HL-60 (cell line): ENCODE data around the gene SLC1A7.

Experiments used
- DNase-seq, 2 experiments: peaks; one replicate each; pipeline ENCODE4 v3.0.0-alpha.2; 2010 to 2020; ENCODE audit warnings: low read depth in 1 of 2, low spot score in 1 of 2
- H3K27ac ChIP-seq: fragments of 250-450 bp; sonication (Bioruptor Pico); replicated peaks from 2 replicates; pipeline ENCODE4 v1.5.1; 2020; ENCODE audit warnings: mild to moderate bottlenecking, moderate library complexity
- H3K27me3 ChIP-seq: fragments of 250-450 bp; sonication (Bioruptor Pico); 2 replicates; pipeline ENCODE4 v1.5.1; 2021; ENCODE audit warnings: mild to moderate bottlenecking, moderate library complexity; ENCODE audit not compliant: insufficient read depth, poor library complexity, severe bottlenecking
- H3K4me3 ChIP-seq: replicated peaks from 2 replicates; pipeline ENCODE4 v1.5.1; 2011; ENCODE audit warnings: mild to moderate bottlenecking, control low read depth, low read length; ENCODE audit not compliant: insufficient read depth
- GABPA ChIP-seq: IDR thresholded peaks from 2 replicates; pipeline ENCODE4 v1.6.1; 2012; ENCODE audit warnings: low read depth
- POLR2AphosphoS5 ChIP-seq: IDR thresholded peaks from 2 replicates; pipeline ENCODE4 v1.6.1; 2012; ENCODE audit warnings: low read depth
- SPI1 ChIP-seq: IDR thresholded peaks from 2 replicates; pipeline ENCODE4 v1.6.1; 2012; ENCODE audit warnings: low read depth, mild to moderate bottlenecking, borderline replicate concordance
- TF ChIP-seq, protein P1 (sequence below): IDR thresholded peaks from 2 replicates; pipeline ENCODE4 v1.6.1; 2012; ENCODE audit warnings: low read depth; ENCODE audit not compliant: insufficient replicate concordance
- TF ChIP-seq, protein P2 (sequence below): IDR thresholded peaks from one replicate; pipeline ENCODE4 v1.5.1; 2011; ENCODE audit warnings: low read length, control low read depth, inconsistent platforms; ENCODE audit not compliant: insufficient read depth

The SLC1A7 gene

DNA sequence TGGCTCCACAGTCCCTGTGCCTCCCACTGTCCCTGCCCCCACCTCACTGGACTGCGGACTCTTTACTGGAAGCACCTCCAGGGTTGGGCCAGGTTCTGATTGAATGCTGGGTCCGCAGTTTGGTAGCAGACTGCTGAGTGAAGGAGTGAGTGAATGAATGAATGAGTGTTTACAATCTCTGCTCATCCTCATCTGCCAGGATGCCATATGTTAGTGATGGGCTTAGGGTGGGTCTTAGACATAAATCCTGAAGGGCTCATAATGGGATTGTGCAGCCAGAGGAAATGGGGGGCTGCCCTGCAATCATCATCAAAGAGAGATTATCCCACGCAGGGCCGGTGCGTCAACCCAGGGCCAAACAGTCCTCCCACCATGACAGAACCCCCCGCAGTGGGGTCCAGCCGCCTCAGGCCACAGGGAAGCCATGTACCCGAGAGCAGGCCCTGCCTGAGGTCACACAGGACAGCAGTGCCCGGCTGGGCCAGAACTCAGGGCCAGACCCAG, 26.1 kb downstream of the SLC1A7 start:
- no peak overlapping the region for H3K27ac ChIP-seq
- no peak overlapping the region for H3K4me3 ChIP-seq
- no peak for TF ChIP-seq POLR2AphosphoS5
- TF ChIP-seq, protein P1, sequence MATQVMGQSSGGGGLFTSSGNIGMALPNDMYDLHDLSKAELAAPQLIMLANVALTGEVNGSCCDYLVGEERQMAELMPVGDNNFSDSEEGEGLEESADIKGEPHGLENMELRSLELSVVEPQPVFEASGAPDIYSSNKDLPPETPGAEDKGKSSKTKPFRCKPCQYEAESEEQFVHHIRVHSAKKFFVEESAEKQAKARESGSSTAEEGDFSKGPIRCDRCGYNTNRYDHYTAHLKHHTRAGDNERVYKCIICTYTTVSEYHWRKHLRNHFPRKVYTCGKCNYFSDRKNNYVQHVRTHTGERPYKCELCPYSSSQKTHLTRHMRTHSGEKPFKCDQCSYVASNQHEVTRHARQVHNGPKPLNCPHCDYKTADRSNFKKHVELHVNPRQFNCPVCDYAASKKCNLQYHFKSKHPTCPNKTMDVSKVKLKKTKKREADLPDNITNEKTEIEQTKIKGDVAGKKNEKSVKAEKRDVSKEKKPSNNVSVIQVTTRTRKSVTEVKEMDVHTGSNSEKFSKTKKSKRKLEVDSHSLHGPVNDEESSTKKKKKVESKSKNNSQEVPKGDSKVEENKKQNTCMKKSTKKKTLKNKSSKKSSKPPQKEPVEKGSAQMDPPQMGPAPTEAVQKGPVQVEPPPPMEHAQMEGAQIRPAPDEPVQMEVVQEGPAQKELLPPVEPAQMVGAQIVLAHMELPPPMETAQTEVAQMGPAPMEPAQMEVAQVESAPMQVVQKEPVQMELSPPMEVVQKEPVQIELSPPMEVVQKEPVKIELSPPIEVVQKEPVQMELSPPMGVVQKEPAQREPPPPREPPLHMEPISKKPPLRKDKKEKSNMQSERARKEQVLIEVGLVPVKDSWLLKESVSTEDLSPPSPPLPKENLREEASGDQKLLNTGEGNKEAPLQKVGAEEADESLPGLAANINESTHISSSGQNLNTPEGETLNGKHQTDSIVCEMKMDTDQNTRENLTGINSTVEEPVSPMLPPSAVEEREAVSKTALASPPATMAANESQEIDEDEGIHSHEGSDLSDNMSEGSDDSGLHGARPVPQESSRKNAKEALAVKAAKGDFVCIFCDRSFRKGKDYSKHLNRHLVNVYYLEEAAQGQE = no peak
- TF ChIP-seq, protein P2, sequence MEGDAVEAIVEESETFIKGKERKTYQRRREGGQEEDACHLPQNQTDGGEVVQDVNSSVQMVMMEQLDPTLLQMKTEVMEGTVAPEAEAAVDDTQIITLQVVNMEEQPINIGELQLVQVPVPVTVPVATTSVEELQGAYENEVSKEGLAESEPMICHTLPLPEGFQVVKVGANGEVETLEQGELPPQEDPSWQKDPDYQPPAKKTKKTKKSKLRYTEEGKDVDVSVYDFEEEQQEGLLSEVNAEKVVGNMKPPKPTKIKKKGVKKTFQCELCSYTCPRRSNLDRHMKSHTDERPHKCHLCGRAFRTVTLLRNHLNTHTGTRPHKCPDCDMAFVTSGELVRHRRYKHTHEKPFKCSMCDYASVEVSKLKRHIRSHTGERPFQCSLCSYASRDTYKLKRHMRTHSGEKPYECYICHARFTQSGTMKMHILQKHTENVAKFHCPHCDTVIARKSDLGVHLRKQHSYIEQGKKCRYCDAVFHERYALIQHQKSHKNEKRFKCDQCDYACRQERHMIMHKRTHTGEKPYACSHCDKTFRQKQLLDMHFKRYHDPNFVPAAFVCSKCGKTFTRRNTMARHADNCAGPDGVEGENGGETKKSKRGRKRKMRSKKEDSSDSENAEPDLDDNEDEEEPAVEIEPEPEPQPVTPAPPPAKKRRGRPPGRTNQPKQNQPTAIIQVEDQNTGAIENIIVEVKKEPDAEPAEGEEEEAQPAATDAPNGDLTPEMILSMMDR = no peak
- no peak for TF ChIP-seq GABPA
- no peak for TF ChIP-seq SPI1

DNA sequence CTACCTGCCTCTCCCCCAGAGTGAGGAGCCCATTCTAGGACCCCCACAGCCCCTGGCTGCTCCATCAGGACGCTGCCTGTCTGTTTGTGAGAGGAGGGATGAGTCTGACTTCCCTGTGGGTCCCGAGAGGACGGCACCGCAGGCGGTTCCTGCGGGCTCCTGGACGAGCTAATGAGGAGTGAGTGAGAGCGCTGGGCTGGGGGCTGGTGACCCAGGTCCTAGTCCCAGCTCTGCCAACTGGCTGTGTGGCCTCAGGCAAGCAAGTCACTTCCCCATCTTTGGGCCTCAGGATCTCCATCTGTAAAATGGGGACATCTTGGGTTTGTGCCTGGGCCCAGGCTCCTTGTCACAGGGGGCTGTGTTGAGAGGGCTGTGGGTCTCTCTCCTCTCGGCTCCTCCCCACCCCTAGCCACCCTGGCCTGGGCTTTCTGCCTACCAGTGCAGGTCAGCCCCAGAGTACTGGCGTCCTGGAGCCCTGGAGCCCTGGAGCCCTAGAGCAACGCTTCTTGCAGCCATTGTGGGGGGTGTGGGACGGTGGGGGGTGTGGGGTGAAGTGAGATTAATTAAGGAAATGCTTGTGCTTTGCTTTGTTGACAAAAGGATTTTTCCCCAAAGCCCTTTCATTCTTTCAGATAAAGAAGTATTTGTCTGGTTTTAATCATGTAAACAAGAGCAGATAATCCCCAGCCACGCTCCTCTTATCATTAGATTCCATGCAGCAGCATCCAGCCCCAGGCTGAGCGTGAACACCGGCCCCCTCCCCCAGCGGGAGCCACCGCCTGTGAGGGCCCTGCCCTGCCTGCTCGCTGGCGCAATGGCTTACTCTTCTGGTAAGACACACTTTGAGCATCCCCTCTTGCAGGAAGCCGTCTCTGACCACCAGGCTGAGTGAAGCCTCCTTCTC, 26.8 kb downstream of the SLC1A7 start:
- no peak overlapping the region for H3K4me3 ChIP-seq
- no peak for TF ChIP-seq POLR2AphosphoS5
- TF ChIP-seq GABPA = no peak
- TF ChIP-seq, protein P2 = no peak
- no peak for TF ChIP-seq SPI1
- TF ChIP-seq, protein P1 = no peak
- no peak overlapping the region for H3K27ac ChIP-seq
- no peak for DNase-seq
- H3K27me3 ChIP-seq = no peaks in the 10 kb centered on the region

More for the DNA sequence above, 26.1 kb downstream of the SLC1A7 start:
- no peaks in the 10 kb centered on the region for H3K27me3 ChIP-seq
- no peak for DNase-seq

DNA sequence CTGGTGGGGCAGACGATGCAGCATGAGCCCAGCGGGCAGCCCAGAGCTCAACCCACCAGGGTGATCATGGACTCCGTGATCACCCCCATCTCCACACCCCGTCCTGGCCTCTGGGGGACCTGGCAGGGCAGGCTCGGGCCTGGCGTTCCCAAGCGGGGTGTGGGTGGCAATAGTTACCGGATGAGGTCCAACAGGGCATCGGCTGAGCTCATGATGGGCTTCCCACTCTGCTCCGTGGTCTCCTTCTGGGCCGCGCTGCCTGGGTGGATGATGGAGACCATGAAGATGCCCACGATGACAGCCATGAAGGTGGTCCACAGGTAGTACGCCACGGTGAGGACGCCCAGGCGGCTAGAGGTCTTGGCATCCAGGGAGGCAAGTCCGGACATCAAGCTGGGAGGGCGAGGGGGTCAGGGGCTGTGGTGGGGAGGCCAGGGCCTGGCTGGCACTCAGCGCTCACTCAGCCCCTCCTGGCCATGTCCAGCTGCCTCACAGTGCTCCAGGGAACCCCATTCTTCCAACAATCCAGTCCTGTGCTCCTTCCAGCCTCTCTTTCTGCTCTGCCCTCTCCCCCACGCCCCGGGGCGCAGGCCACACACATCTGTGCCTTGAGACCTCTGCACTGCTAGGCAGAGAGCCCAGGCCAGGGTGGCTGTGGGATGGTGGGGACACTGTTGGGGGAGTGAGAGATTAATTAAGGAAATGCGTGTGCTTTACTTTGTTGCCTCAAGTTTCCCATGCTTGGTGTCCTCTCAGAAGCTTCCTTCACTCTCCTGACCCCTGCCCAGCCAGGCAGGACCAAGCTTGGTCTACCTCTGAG, 27.6 kb downstream of the SLC1A7 start:
- no peak for TF ChIP-seq POLR2AphosphoS5
- no peak for TF ChIP-seq SPI1
- no peak for TF ChIP-seq GABPA
- TF ChIP-seq, protein P1 = no peak
- TF ChIP-seq, protein P2 = no peak
- DNase-seq = no peak
- H3K27ac ChIP-seq = no peak overlapping the region
- H3K27me3 ChIP-seq = no peaks in the 10 kb centered on the region
- H3K4me3 ChIP-seq = no peak overlapping the region
